Esophagus muscularis mucosa (tissue), 3 donors: ENCODE measurements around the gene BMP2.

Experiments
- CTCF ChIP-seq, 3 experiments: fragments of 200-600 bp in 2 of 3; fragments of 450-650 bp in 1 of 3; sonication (generic) in 2 of 3; IDR thresholded peaks; one replicate each; pipeline ENCODE4 v1.5.1; 2017 to 2019; ENCODE audit warnings: antibody characterized with exemption in 3 of 3, mild to moderate bottlenecking in 2 of 3, moderate library complexity in 1 of 3
- POLR2A ChIP-seq: fragments of 450-650 bp; IDR thresholded peaks from one replicate; pipeline ENCODE4 v1.6.1; 2017; ENCODE audit warnings: antibody characterized with exemption, moderate library complexity, mild to moderate bottlenecking, low read depth
- POLR2AphosphoS5 ChIP-seq, 2 donors: sonication (generic); formaldehyde crosslinking; IDR thresholded peaks; one replicate each; pipeline ENCODE4 v1.6.1; 2017; ENCODE audit warnings: antibody characterized with exemption in 2 of 2

- TF ChIP-seq CTCF (IDR thresholded peaks at IDR 0.05) (no peak), POLR2A (no peak), POLR2AphosphoS5 (IDR thresholded peaks at IDR 0.05) (no peak)
Observed at GRCh38 chr20:6739406-6739805, 28.1 kb upstream of the BMP2 start.
